H54 (cell line): Measurements from ENCODE around the gene KCNAB1.
A peak's percentile ranks its signal among the peaks of the same experiment; 100 is the strongest.

Experiments
- DNase-seq: peaks from one replicate; pipeline ENCODE4 v3.0.0; 2011; ENCODE audit warnings: low spot score, mixed read lengths; ENCODE audit not compliant: insufficient read length
- FAIRE-seq: peaks from 3 replicates; lab custom pipeline; 2011; peaks lifted over from hg19 to GRCh38; lab: Jason Lieb, UNC
- POLR2A ChIP-seq: IDR thresholded peaks from 2 replicates; pipeline ENCODE4 v1.6.1; 2011; ENCODE audit warnings: low read depth, mild to moderate bottlenecking, low read length

KCNAB1 gene

DNA sequence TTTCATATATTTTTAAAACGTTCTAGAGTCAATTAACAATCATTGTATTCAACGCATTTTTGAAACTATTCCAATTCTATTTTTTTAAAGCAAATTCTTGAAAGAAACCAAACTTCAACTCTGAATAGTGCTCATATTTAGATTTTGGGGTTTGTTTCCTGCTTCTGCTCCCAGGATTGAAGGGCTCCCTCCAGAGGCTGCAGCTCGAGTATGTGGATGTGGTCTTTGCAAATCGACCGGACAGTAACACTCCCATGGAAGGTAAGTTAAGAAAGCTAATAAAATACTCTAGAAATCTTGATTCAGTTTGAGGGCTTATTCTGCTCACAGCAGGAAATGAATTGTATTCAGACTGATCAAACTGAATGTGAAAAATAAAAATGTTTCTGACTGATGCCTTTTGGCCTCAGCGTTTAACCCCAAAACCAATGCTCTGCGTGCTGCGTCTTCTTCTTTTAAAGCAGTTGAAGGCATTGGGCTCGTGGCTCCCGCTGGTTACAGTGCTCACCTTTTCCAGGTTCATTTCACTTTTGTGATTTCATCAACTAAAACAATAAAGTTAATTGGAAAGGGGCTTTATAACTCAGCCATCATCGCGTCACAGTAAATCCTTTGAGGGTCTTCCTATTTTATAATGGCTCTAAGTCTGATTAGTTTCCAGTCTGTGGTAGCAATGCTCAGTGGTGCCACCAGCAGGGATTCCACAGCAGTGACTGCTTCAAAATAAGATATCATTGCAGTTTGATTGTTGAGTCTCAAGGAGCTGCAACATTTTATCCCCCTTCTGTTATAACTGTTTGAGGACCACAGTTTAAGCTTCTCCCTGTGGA is 354.4 kb downstream of the KCNAB1 start:
- DNase-seq = no peak
- FAIRE-seq = peak; percentile 71

DNA sequence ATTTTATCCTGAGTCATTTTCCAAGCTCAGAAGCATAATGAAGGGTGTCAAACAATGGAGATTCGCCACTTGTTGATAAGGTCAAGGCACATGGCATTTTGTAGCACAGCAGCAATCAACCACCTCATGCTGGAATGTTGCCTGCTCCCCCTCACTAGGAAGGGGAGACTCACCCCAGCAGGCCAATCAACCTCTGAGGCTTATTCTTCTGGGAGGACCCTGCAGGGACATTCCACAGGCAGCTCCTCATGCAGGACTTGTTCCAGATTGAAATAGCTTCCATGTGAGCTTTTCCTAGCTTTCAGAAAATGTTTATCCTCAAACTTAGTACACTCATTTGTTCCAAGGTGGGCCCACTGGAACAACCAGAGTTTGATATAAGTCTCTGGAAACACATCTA is 356.9 kb downstream of the KCNAB1 start:
- no peak for TF ChIP-seq POLR2A
- peak; percentile 27 for FAIRE-seq
- DNase-seq = no peak

More for the DNA sequence above, 354.4 kb downstream of the KCNAB1 start:
- TF ChIP-seq POLR2A = no peak

DNA sequence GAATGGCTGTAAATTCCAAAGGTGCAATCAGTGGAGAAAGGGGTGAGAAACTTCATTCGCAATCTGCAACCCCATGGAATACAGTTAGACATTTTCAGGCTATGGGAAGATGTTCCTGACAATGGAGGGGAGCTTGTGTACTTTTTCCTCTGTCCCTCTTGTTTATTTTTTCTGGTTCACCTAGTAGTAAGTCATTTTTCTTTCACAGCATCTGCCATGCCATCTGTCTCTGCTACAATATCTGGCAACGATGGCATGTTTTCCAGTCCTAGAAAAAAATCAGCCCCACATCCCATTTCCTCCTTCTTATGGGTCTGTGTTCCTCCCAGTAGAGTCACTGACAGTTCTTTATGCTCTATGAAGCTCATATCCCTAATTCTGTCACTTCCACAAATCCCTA is 358.5 kb downstream of the KCNAB1 start:
- DNase-seq (no peak), FAIRE-seq (peak; percentile 45)
- TF ChIP-seq POLR2A = no peak

DNA sequence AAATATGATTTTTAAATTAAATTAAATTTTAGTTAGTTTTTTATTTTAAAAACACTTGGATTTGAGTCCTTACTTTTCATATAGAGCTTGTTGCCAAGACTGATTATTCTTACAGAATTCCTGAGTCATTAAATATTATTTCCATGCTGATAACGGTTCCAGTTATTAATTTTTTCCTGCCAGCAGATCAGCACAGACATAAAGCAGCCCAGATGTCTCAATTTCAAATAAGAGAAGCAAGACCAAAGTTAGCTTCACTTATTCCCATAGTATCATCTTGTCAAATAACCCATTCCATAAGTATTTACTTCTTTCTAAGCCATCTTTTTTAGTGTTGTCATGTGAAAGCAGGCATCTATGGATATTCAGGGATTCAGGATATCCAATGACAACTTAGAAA is 359.2 kb downstream of the KCNAB1 start:
- FAIRE-seq (no peak), DNase-seq (no peak)
- TF ChIP-seq POLR2A = no peak

DNA sequence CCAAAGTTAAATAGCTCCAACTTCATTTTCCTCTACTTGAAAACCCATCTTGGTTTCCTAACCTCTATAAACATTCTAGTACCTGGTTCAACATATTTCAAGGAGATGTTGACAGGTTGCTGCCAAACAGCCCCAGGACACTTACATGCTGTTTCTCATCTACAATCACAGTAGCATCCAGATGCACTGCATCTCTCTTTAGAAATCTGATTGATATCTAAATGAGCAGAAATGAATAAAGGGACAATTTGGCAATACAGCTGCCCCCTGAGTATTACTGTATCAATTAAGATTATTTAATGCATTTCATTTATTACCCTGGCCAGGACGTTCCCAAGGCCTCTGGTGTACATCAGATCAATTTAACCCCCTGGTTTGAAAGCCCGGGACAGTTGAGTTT is 360.6 kb downstream of the KCNAB1 start:
- no peak for TF ChIP-seq POLR2A
- DNase-seq (no peak), FAIRE-seq (no peak)

DNA sequence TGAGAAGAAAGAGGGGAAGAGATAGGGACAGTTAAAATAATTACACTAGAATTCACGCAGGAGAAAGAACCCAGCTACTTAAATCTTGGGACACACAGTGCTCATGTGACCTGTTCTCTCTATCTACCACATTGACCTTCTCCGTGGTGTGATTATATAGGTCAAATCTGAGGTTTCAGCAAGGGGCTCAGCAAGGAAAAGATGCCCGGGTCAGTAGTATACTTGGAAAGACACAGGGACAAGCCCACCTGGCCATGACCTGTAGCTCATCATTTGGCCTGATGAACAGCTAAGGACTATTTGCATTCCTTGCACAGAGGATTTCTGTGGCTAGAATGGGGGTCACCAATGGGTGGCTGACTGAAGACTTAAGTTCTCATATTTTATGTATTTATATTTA is 362.6 kb downstream of the KCNAB1 start:
- no peak for TF ChIP-seq POLR2A
- no peak for FAIRE-seq
- no peak for DNase-seq

DNA sequence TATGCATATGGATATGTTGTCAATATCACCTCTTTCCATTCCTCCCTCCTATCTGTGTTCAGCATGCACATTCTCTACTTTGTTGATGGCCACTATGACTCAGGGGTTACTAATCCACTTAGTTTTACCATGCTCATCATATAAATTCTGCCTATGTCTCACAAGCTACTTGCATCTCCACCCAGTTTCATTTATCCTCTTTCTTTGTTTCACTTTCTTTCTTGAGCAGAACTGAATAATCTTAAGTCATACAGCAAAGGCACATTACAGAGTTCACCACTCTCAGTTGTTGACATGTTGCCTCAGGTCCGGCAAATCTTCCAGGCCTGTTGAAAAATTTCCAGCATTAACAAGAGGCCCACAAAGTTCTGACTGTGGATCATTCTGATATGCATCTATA is 363.0 kb downstream of the KCNAB1 start:
- FAIRE-seq (peak; percentile 99), DNase-seq (peak; percentile 18)
- no peak for TF ChIP-seq POLR2A

DNA sequence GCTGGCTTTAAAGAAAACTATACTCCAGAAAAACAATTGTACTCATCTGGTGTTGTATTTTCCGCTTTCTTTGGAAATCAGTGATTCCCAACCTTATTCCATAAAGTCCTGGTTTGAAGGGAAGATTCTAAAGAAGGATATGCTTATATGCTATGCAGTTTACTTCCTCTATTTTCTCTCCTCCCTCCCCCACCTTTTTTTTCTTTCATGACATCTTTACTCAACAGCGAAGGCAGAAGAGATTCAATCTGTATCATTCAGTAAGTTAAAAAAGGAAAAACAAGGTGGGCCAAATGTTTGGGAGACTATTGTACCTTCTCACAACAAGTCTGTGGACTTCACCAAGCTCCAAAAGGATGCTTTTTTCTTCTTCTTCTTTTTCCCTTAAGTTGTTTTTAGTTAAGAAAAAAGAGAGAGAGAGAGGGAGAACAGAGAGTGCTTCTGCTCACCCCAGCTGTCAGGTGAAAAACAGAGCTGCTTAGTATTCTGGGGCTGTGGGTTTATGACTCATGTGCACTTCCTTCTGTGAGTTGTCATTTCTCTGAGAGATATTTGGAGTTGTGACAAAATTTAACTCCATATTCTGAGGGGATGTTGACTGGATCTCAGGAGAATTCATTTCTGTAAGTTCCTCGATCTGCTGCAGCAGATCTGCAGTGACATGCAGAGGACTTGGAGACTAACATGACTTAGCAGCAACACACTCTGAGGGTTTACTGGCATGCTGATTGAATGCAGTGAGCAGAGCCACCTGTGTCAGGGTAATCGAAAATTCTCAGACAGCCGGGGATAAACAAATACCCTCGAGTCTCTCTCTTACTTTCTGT is 363.8 kb downstream of the KCNAB1 start:
- FAIRE-seq = no peak
- peak; percentile 12 for DNase-seq
- no peak for TF ChIP-seq POLR2A

DNA sequence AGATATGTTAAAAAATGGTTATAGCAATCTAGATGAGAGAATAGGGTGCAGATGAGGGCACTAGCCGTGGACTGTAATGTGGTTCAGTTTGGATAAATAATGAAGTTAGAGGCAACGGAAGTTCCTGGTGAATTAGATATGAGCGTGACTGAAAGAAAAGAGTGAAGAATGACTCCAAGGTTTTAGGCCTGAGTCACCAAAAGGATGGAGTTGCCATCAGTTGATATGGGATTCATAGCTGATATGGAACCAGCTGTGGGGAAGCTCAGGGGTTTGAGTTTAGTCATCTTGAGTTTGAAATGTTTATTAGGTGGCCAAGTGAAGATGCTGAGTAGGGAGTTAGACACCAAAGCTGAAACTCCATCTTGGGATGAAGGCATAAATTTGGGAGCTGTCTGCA is 368.4 kb downstream of the KCNAB1 start:
- no peak for TF ChIP-seq POLR2A
- DNase-seq (no peak), FAIRE-seq (no peak)

DNA sequence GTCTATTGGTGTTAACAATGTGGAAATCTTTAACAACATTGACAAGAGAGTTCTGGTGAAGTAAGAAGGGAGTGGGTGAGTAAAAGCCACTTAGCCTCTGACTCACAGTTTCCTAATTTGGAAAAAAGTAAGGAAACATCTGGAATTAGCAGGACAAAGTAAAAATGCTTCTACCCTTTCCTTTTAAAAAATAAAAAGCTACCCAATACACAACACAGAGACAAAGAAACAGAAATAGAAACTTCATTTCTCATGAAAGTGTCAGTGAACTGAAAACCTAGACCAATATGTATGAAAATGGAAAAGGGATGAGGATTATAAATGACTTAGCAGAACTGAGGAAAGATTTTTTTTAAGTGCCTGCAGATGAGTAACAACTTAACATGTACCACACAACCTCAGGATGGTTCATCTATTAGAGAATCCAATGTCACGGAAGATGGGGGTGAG is 369.1 kb downstream of the KCNAB1 start:
- FAIRE-seq (no peak), DNase-seq (no peak)
- no peak for TF ChIP-seq POLR2A

DNA sequence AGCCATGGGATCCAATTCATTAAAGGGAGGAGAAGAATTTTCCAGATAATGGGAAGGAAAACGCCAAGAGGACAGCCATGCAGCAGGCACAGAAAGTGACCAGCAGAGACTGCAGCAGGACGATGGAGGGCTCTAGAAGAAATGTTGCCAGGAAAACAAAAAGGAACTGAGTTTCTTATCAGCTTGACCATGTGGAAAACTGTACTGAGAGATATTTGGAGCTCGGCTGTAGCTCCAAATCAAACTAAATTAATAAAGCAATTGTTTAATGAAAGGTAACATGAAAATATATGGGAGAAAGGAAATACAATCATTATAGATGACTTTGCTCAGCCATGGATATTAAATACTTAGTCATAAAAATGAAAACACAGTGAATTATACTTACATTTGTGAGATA is 370.8 kb downstream of the KCNAB1 start:
- no peak for DNase-seq
- FAIRE-seq = no peak
- TF ChIP-seq POLR2A = no peak

DNA sequence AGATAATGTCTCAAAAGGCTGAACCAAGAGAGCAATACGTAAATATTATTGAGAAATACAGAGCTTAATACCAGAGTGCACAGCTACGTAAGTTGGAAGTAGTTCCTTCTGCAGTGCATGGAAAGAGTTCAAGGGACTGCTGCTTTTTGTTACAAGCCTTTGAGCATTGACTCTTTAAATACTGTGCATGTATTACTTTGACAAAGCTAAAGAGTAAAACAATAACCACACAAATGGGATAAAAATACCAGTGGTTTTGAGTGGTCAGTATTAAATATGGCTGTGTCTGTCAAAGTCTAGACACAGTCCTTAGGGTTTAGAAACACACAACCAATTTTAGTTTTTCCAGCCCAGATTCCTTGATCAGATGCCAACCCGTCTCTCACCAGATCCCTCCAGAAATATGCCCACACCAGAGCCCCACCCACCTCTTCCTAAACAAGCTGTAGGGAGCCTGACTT is 372.5 kb downstream of the KCNAB1 start:
- no peak for TF ChIP-seq POLR2A
- DNase-seq (no peak), FAIRE-seq (peak; percentile 33)

DNA sequence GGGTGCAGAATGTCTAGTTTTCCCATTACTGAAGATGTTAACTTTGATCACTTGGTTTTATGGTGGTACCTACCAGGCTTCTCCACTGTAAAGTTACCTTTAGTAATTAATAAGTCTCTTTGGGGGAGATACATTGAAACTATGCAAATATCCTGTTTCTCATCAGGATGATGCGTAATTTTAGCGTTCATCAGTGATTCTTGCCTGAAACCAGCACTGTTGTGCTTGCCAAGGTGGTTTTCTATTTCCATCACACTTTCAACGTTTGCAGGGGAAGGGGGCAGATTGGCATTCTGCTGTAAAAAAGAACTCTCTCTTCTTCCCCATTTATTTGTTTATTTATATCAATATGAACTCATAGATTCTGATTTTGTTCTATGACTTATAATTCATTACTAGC is 373.5 kb downstream of the KCNAB1 start:
- DNase-seq (no peak), FAIRE-seq (no peak)
- no peak for TF ChIP-seq POLR2A

DNA sequence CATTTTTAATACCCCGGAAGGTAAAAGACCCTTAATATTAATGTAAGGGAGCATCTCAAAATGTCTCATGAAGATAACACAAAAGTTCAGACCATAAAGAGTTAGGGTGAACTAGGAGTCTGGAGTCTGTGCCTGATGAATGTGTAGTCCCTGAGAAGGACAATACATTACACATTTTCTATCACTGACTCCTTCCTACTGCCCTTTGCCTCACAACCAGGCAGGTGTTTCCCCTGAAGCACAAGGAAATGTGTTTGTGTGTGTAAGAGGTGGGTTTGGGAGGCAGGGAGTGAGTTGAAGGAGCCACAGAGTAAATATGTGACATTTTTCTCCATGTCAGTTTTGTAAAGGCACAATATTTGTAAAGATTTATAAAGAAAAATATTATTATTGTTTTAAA is 375.4 kb downstream of the KCNAB1 start:
- DNase-seq = no peak
- TF ChIP-seq POLR2A = no peak
- FAIRE-seq = no peak
